Mammary epithelial cell (primary cell): ENCODE results near the gene RHOT1.

ENCODE experiments used
- CTCF ChIP-seq, 2 donors: IDR thresholded peaks in 1 of 2; conservative IDR thresholded peaks in 1 of 2; 2 replicates each; pipeline ENCODE4 v1.5.1; 2011 to 2012; ENCODE audit warnings: inconsistent platforms in 2 of 2, low read length in 2 of 2, mild to moderate bottlenecking in 2 of 2, control low read depth in 1 of 2, low read depth in 1 of 2; ENCODE audit not compliant: insufficient read depth in 1 of 2; ENCODE audit errors: extremely low read depth in 1 of 2
- EZH2 ChIP-seq: IDR thresholded peaks from 2 replicates; pipeline ENCODE4 v1.6.1; 2012; ENCODE audit warnings: low read length, inconsistent platforms, borderline replicate concordance

- TF ChIP-seq CTCF (conservative IDR thresholded peaks at IDR 0.05 in 1 of 2, IDR thresholded peaks at IDR 0.05 in 1 of 2; ENCODE audit: extremely low read depth in 1 of 2, insufficient read depth in 1 of 2, low read depth in 1 of 2, low read length in 2 of 2) (no peak), EZH2 (no peak)
Measured at GRCh38 chr17:32240750-32241149, 98.4 kb downstream of the RHOT1 start.
